SU-DHL-6 (cell line): ENCODE results near the gene SYNDIG1.

Experiments
- H2AFZ ChIP-seq: fragments of 200-600 bp; sonication (generic); 2 replicates; pipeline ENCODE4 v1.6.1; 2014; ENCODE audit warnings: low read depth, mild to moderate bottlenecking, moderate library complexity, mixed read lengths, antibody characterized with exemption, low read length; ENCODE audit not compliant: severe bottlenecking
- H3F3A ChIP-seq: fragments of 200-600 bp; shearing (Covaris generic); 2 replicates; pipeline ENCODE4 v1.6.0; 2016; ENCODE audit warnings: antibody characterized with exemption, mild to moderate bottlenecking; ENCODE audit not compliant: insufficient read depth
- H3K27ac ChIP-seq: fragments of 200-600 bp; sonication (generic); 2 replicates; pipeline ENCODE4 v1.5.1; 2016; ENCODE audit warnings: low read depth, mild to moderate bottlenecking, low read length, moderate library complexity, mixed read lengths
- H3K27me3 ChIP-seq: fragments of 200-600 bp; sonication (generic), shearing (Covaris generic); 2 replicates; pipeline ENCODE4 v1.6.0; 2014; ENCODE audit warnings: mild to moderate bottlenecking, low read length
- H3K36me3 ChIP-seq: fragments of 200-600 bp; sonication (generic); 2 replicates; pipeline ENCODE4 v1.6.1; 2014; ENCODE audit warnings: mild to moderate bottlenecking, low read length, mixed read lengths
- H3K4me2 ChIP-seq: fragments of 300-600, 200-600 bp; shearing (Covaris generic), sonication (generic); 2 replicates; pipeline ENCODE4 v1.6.0; 2014; ENCODE audit warnings: low read length, low read depth, mild to moderate bottlenecking; ENCODE audit not compliant: poor library complexity, severe bottlenecking
- H3K4me3 ChIP-seq: fragments of 200-600 bp; sonication (generic); 2 replicates; pipeline ENCODE4 v1.5.1; 2014; ENCODE audit warnings: antibody characterized with exemption, low read length, mild to moderate bottlenecking, mixed read lengths; ENCODE audit not compliant: insufficient read depth, poor library complexity, severe bottlenecking
- H3K79me2 ChIP-seq: fragments of 200-600 bp; sonication (generic); 2 replicates; pipeline ENCODE4 v1.6.1; 2014; ENCODE audit warnings: mild to moderate bottlenecking, low read length, moderate library complexity; ENCODE audit not compliant: insufficient read depth
- H3K9ac ChIP-seq: fragments of 200-600 bp; sonication (generic); 2 replicates; pipeline ENCODE4 v1.7.0; 2014; ENCODE audit warnings: mild to moderate bottlenecking, low read length
- H3K9me2 ChIP-seq: fragments of 200-600 bp; sonication (generic); replicated peaks from 2 replicates; pipeline ENCODE4 v1.6.1; 2014; ENCODE audit warnings: low read length; ENCODE audit not compliant: insufficient read depth
- H3K9me3 ChIP-seq: fragments of 200-600 bp; sonication (generic); 2 replicates; pipeline ENCODE4 v1.6.1; 2014; ENCODE audit warnings: low read length, mixed read lengths; ENCODE audit not compliant: insufficient read depth
- H4K20me1 ChIP-seq: fragments of 200-600 bp; sonication (generic); 2 replicates; pipeline ENCODE4 v1.6.1; 2014; ENCODE audit warnings: low read depth, mild to moderate bottlenecking, antibody characterized with exemption, low read length, moderate library complexity, mixed read lengths
- CTCF ChIP-seq: fragments of 200-600 bp; sonication (generic); IDR thresholded peaks from one replicate; pipeline ENCODE4 v1.5.1; 2017; ENCODE audit warnings: antibody characterized with exemption, mild to moderate bottlenecking, low read length, moderate library complexity; ENCODE audit not compliant: insufficient read depth, poor library complexity, severe bottlenecking
- EZH2phosphoT487 ChIP-seq: fragments of 200-600 bp; sonication (generic), shearing (Covaris generic); conservative IDR thresholded peaks from 2 replicates; pipeline ENCODE4 v1.6.1; 2018; ENCODE audit warnings: mild to moderate bottlenecking, antibody characterized with exemption, low read length, moderate library complexity, mixed read lengths

SYNDIG1 gene

GRCh38 chr20:24579475-24579874 is 110.0 kb downstream of the SYNDIG1 start:
- Histone ChIP-seq H3K9ac (no peak overlapping the region), H3K27me3 (no peaks in the 10 kb centered on the region), H3K79me2 (no peaks in the 10 kb centered on the region), H2AFZ (no peak overlapping the region), H3K4me2 (no peak overlapping the region), H4K20me1 (no peaks in the 10 kb centered on the region), H3K27ac (no peak overlapping the region), H3K36me3 (no peaks in the 10 kb centered on the region), H3K9me3 (no peaks in the 10 kb centered on the region), H3K4me3 (no peak overlapping the region), H3K9me2 (no peaks in the 10 kb centered on the region), H3F3A (no peaks in the 10 kb centered on the region)
- no peak for TF ChIP-seq CTCF
- no peak for TF ChIP-seq EZH2phosphoT487

GRCh38 chr20:24580006-24580405 is 110.6 kb downstream of the SYNDIG1 start:
- Histone ChIP-seq H3K9ac (no peak overlapping the region), H3K27me3 (no peaks in the 10 kb centered on the region), H3K4me2 (no peak overlapping the region), H3K9me2 (no peaks in the 10 kb centered on the region), H2AFZ (no peak overlapping the region), H3K36me3 (no peaks in the 10 kb centered on the region), H3F3A (no peaks in the 10 kb centered on the region), H3K79me2 (no peaks in the 10 kb centered on the region), H3K27ac (no peak overlapping the region), H4K20me1 (no peaks in the 10 kb centered on the region), H3K9me3 (no peaks in the 10 kb centered on the region), H3K4me3 (no peak overlapping the region)
- TF ChIP-seq CTCF, result no peak

GRCh38 chr20:24580855-24581254 is 111.4 kb downstream of the SYNDIG1 start:
- H3K27me3 ChIP-seq, result no peaks in the 10 kb centered on the region
- H3K27ac ChIP-seq, result no peak overlapping the region
- TF ChIP-seq CTCF (no peak), EZH2phosphoT487 (no peak)
- H2AFZ ChIP-seq, result no peak overlapping the region
- no peak overlapping the region for H3K4me3 ChIP-seq
- H3F3A ChIP-seq, result no peaks in the 10 kb centered on the region
- no peaks in the 10 kb centered on the region for H4K20me1 ChIP-seq
- H3K9me3 ChIP-seq, result no peaks in the 10 kb centered on the region
- no peak overlapping the region for H3K9ac ChIP-seq
- no peaks in the 10 kb centered on the region for H3K9me2 ChIP-seq
- no peaks in the 10 kb centered on the region for H3K79me2 ChIP-seq
- no peaks in the 10 kb centered on the region for H3K36me3 ChIP-seq
- H3K4me2 ChIP-seq, result no peak overlapping the region
